AG04449 (cell line): ENCODE data around the gene ALOX12.
A peak's percentile ranks its signal among the peaks of the same experiment; 100 is the strongest.

Experiments used
- CTCF ChIA-PET: fragments of 350-600 bp; formaldehyde crosslinking; extraction: SDS; loops from one replicate; lab custom pipeline; 2021; ENCODE audit warnings: antibody characterized with exemption; lab: Yijun Ruan, JAX
- POLR2A ChIA-PET: fragments of 400-600, 350-600 bp; formaldehyde crosslinking; extraction: SDS; loops from one replicate; lab custom pipeline; 2020; ENCODE audit warnings: antibody characterized with exemption, inconsistent platforms; lab: Yijun Ruan, JAX
- DNase-seq: peaks from one replicate; pipeline ENCODE4 v3.0.0-alpha.2; 2010; ENCODE audit warnings: low read depth, low spot score
- H3K4me3 ChIP-seq: 2 replicates; pipeline ENCODE4 v1.5.1; 2011; ENCODE audit warnings: low read depth, mild to moderate bottlenecking, control low read depth, low read length
- CTCF ChIP-seq: IDR thresholded peaks from one replicate; pipeline ENCODE4 v1.5.1; 2011; ENCODE audit warnings: mild to moderate bottlenecking, moderate library complexity, low read length, control low read depth, inconsistent platforms; ENCODE audit not compliant: insufficient read depth; ENCODE audit errors: missing control alignments

ALOX12 gene

GRCh38 chr17:7014995-7015958 is 19.4 kb downstream of the ALOX12 start:
- POLR2A ChIA-PET: interaction anchor here (1.3 kb wide), 2 partner anchors 11 to 88 kb away, joined by 4 read pairs; no protein-coding TSS in a partner anchor
- H3K4me3 ChIP-seq: peak overlapping the region; percentile 97
- no peak for TF ChIP-seq CTCF
- no peak for DNase-seq
- CTCF ChIA-PET: interaction anchor here (1.0 to 2.1 kb wide), 6 partner anchors 8 to 352 kb away, joined by 3 to 22 read pairs (median 8); partner anchors contain the start of gene BCL6B

- ChIA-PET POLR2A (interaction anchor here (0.7 to 1.3 kb wide), 2 partner anchors 10 to 347 kb away, joined by 3 to 4 read pairs; no protein-coding TSS in a partner anchor), CTCF (interaction anchor here (1.8 to 8.5 kb wide), 3 partner anchors 12 to 106 kb away, joined by 8 to 145 read pairs (median 17); no protein-coding TSS in a partner anchor)
- no peak for TF ChIP-seq CTCF
- H3K4me3 ChIP-seq: no peak overlapping the region
- DNase-seq: no peak
These were observed 20.6 kb downstream of the ALOX12 start for GRCh38 chr17:7016418-7016817.

GRCh38 chr17:7016886-7017826 is 21.3 kb downstream of the ALOX12 start:
- ChIA-PET POLR2A (interaction anchor here (0.7 kb wide), 1 partner anchor 347 kb away, joined by 3 read pairs; no protein-coding TSS in a partner anchor), CTCF (interaction anchor here (1.9 to 8.5 kb wide), 3 partner anchors 13 to 107 kb away, joined by 8 to 145 read pairs (median 81); no protein-coding TSS in a partner anchor)
- no peak for DNase-seq
- no peak overlapping the region for H3K4me3 ChIP-seq
- no peak for TF ChIP-seq CTCF

- no peak for DNase-seq
- TF ChIP-seq CTCF: no peak
- no peak overlapping the region for H3K4me3 ChIP-seq
- CTCF ChIA-PET: interaction anchor here (1.1 to 8.5 kb wide), 4 partner anchors 14 to 107 kb away, joined by 4 to 145 read pairs (median 43); no protein-coding TSS in a partner anchor
- POLR2A ChIA-PET: no interaction called here
These were observed 22.0 kb downstream of the ALOX12 start for GRCh38 chr17:7017827-7018200.

GRCh38 chr17:7018331-7018964 is 22.6 kb downstream of the ALOX12 start:
- no peak for TF ChIP-seq CTCF
- CTCF ChIA-PET: interaction anchor here (1.1 to 8.5 kb wide), 5 partner anchors 15 to 352 kb away, joined by 4 to 145 read pairs (median 5); no protein-coding TSS in a partner anchor
- H3K4me3 ChIP-seq: no peak overlapping the region
- POLR2A ChIA-PET: no interaction called here
- no peak for DNase-seq
